ENCODE data around the gene GAPVD1. TPM values are rescaled to one million over a fixed set of nuclear protein-coding genes. Genes with fewer than 3 reads are reported as not detected.

GAPVD1 gene
- total and polyA plus RNA-seq, 2 of the 13 experiments (the other 11 are each of a cell fraction or from before 2014, with no cell fraction given) = 11.1 to 33.2 TPM

DNA sequence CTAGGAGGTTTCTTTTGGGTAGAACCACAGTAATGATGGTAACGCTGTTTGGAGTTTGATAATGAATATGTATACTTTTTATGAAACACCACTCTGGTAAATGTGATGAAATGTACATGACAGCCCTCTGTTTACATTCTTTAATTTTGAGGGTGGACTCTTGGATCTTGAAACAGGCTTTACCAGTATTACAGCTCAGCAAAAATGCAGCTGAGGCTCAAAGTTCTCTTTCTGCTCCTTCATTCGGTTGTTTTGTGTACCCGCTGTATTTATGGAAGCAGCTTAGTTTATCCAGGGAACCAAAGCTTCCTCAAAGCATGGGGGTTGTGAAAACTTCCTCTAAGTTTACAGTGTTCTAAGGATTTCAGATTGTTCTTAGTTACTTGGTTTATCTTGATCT lies 11.1 kb downstream of the GAPVD1 start (continued):
- TF ChIP-seq, protein P1, sequence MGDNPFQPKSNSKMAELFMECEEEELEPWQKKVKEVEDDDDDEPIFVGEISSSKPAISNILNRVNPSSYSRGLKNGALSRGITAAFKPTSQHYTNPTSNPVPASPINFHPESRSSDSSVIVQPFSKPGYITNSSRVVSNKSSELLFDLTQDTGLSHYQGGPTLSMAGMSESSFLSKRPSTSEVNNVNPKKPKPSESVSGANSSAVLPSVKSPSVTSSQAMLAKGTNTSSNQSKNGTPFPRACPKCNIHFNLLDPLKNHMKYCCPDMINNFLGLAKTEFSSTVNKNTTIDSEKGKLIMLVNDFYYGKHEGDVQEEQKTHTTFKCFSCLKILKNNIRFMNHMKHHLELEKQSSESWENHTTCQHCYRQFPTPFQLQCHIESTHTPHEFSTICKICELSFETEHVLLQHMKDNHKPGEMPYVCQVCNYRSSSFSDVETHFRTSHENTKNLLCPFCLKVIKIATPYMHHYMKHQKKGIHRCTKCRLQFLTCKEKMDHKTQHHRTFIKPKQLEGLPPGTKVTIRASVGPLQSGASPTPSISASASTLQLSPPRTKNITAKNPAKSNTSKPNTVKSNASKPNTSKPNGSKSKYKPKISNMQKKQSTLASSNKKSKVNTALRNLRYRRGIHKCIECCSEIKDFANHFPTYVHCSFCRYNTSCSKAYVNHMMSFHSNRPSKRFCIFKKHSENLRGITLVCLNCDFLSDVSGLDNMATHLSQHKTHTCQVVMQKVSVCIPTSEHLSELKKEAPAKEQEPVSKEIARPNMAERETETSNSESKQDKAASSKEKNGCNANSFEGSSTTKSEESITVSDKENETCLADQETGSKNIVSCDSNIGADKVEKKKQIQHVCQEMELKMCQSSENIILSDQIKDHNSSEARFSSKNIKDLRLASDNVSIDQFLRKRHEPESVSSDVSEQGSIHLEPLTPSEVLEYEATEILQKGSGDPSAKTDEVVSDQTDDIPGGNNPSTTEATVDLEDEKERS (CRISPR knock-in tag; IDR thresholded peaks at IDR 0.05) = 0 out of 2 replicates have a peak, but pooled peaks have one; percentile 28
- TF ChIP-seq, protein P2, sequence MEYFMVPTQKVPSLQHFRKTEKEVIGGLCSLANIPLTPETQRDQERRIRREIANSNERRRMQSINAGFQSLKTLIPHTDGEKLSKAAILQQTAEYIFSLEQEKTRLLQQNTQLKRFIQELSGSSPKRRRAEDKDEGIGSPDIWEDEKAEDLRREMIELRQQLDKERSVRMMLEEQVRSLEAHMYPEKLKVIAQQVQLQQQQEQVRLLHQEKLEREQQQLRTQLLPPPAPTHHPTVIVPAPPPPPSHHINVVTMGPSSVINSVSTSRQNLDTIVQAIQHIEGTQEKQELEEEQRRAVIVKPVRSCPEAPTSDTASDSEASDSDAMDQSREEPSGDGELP (IDR thresholded peaks at IDR 0.05; ENCODE audit: borderline replicate concordance, low read depth) = peak; percentile 91
- TF ChIP-seq SMARCC2 (IDR thresholded peaks at IDR 0.05) (0 out of 2 replicates have a peak, but pooled peaks have one; percentile 64), NFE2L2 (IDR thresholded peaks at IDR 0.05; ENCODE audit: low read length) (0 out of 2 replicates have a peak, but pooled peaks have one; percentile 47)
- TF ChIP-seq, protein P3, sequence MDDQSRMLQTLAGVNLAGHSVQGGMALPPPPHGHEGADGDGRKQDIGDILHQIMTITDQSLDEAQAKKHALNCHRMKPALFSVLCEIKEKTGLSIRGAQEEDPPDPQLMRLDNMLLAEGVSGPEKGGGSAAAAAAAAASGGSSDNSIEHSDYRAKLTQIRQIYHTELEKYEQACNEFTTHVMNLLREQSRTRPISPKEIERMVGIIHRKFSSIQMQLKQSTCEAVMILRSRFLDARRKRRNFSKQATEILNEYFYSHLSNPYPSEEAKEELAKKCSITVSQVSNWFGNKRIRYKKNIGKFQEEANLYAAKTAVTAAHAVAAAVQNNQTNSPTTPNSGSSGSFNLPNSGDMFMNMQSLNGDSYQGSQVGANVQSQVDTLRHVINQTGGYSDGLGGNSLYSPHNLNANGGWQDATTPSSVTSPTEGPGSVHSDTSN (CRISPR knock-in tag; IDR thresholded peaks at IDR 0.05; ENCODE audit: borderline replicate concordance) = no peak

DNA sequence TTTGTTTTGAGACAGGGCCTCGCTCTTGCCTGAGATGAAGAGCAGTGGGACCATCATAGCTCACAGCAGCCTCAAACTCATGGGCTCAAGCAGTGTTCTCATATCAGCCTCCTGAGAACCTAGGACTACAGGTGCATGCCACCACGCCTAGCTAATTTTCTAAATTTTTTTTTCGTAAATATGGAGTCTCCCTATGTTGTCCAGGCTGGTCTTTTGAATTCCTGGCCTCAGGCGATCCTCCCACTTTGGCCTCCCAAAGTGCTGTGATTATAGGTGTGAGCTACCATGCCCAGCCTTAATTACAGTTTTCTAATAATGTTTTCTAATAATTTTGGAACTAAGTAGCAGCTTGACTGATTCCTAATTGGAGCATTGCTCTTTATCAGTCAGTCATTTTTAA lies 15.1 kb downstream of the GAPVD1 start:
- H3K4me1 ChIP-seq (ENCODE audit: insufficient read depth, low read length) = peaks cover 56% of the 10 kb centered on the region
- POLR2A ChIA-PET = interaction anchor here (1.1 to 2.0 kb wide), 2 partner anchors 15 to 35 kb away, joined by 4 to 11 read pairs; partner anchors contain the start of genes GAPVD1 and HSPA5
- no peak overlapping the region for H2AFZ ChIP-seq (ENCODE audit: low read length)
- in situ Hi-C loops (cut with HindIII; ENCODE audit: extremely low pct_ligation_motif_present, low pct_unique_long_range_greater_than_20kb) (no loop called here), intact Hi-C loops (cut with micrococcal nuclease; ENCODE audit: unreplicated experiment) (no loop called here)
- H4K20me1 ChIP-seq (ENCODE audit: insufficient read depth, low read length) = no peaks in the 10 kb centered on the region; the same call in 1 of the 2 replicates
- no peak for TF ChIP-seq RAD21 (CRISPR knock-in tag; IDR thresholded peaks at IDR 0.05)
- TF ChIP-seq, protein P4, sequence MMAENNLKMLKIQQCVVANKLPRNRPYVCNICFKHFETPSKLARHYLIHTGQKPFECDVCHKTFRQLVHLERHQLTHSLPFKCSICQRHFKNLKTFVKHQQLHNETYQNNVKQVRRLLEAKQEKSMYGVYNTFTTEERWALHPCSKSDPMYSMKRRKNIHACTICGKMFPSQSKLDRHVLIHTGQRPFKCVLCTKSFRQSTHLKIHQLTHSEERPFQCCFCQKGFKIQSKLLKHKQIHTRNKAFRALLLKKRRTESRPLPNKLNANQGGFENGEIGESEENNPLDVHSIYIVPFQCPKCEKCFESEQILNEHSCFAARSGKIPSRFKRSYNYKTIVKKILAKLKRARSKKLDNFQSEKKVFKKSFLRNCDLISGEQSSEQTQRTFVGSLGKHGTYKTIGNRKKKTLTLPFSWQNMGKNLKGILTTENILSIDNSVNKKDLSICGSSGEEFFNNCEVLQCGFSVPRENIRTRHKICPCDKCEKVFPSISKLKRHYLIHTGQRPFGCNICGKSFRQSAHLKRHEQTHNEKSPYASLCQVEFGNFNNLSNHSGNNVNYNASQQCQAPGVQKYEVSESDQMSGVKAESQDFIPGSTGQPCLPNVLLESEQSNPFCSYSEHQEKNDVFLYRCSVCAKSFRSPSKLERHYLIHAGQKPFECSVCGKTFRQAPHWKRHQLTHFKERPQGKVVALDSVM (CRISPR knock-in tag; IDR thresholded peaks at IDR 0.05) = peak; percentile 51
- no peaks in the 10 kb centered on the region for H3K9me3 ChIP-seq (ENCODE audit: low read length)
- H3K27ac ChIP-seq (ENCODE audit: extremely low read length, insufficient read depth, low read length) = no peak overlapping the region
- no peak overlapping the region for H3K9ac ChIP-seq (ENCODE audit: insufficient read depth, low read depth, low read length)
- CTCF ChIA-PET (ENCODE audit: low intra/inter-chr PET ratio, low total read pairs) = no interaction called here
- no peak overlapping the region for H3K4me2 ChIP-seq (ENCODE audit: low read depth, low read length)
- no peak overlapping the region for H3K4me3 ChIP-seq (replicated peaks in 1 of 3; ENCODE audit: insufficient read depth in 1 of 3, low read depth in 2 of 3, low read length in 3 of 3)
- H3K36me3 ChIP-seq (replicated peaks in 1 of 2; ENCODE audit: control insufficient read depth in 1 of 2, insufficient read depth in 2 of 2, low read length in 2 of 2) = peaks cover 0 to 4% of the 10 kb centered on the region in 2 experiments; a peak in 1 of 5 replicates
- peaks cover 82% of the 10 kb centered on the region for H3K79me2 ChIP-seq (ENCODE audit: insufficient read depth, low read length)
- FAIRE-seq (no peak), DNase-seq (ENCODE audit: low spot score) (no peak), ATAC-seq (no peak; the same call in 2 of the 3 replicates)
- no TSS peak for BruUV-seq (replicated peaks)
- WGBS (ENCODE audit: low lambda C conversion rate) = 97% methylated on average over 4 of the region's 4 CpGs
- H3K27me3 ChIP-seq (ENCODE audit: control insufficient read depth in 1 of 2, insufficient read depth in 2 of 2, low read length in 2 of 2) = no peaks in the 10 kb centered on the region
